Prostate gland (tissue), 2 donors: Measurements from ENCODE around the gene TRPM4. TPM values are rescaled to one million over a fixed set of nuclear protein-coding genes. Genes with fewer than 3 reads are reported as not detected.
"Not testable (repeated sequence)": the region's sequence is repeated elsewhere in the genome, so short reads cannot be mapped to it uniquely, and the experiment has no call there.

Experiments used
- DNase-seq: peaks from one replicate; pipeline ENCODE4 v3.0.0-alpha.2; 2019; ENCODE audit warnings: low spot score
- H3K27ac ChIP-seq, 2 donors: fragments of 200-600 bp; sonication (generic); 2 replicates each; pipeline ENCODE4 v1.5.1; 2017 to 2019
- H3K27me3 ChIP-seq: fragments of 200-600 bp; sonication (generic); replicated peaks from 2 replicates; pipeline ENCODE4 v1.5.1; 2019; ENCODE audit not compliant: insufficient read depth
- H3K36me3 ChIP-seq, 2 donors: fragments of 200-600 bp; sonication (generic); 1 replicate in 1 of 2; 2 replicates in 1 of 2; pipeline versions ENCODE4 v1.5.1 to v1.8.1; 2017 to 2019
- H3K4me1 ChIP-seq: fragments of 200-600 bp; sonication (generic); replicated peaks from 2 replicates; pipeline ENCODE4 v1.5.1; 2019
- H3K4me3 ChIP-seq, 2 donors: fragments of 200-600 bp; sonication (generic); 2 replicates each; pipeline ENCODE4 v1.5.1; 2017 to 2019
- H3K9me3 ChIP-seq: fragments of 200-600 bp; sonication (generic); 2 replicates; pipeline ENCODE4 v1.5.1; 2017
- POLR2A ChIP-seq: fragments of 450-650 bp; IDR thresholded peaks from one replicate; pipeline ENCODE4 v1.6.1; 2016; ENCODE audit warnings: antibody characterized with exemption, mild to moderate bottlenecking
- POLR2AphosphoS5 ChIP-seq: sonication (generic); formaldehyde crosslinking; IDR thresholded peaks from one replicate; pipeline ENCODE4 v1.6.1; 2017; ENCODE audit warnings: antibody characterized with exemption
- WGBS: methylation state at CpG from one replicate; pipeline ENCODE4 v1.1.5; 2018; 5-methylcytosine and 5-hydroxymethylcytosine counted together
- intact Hi-C: fragments of 100-400 bp; cut with DNase I; formaldehyde crosslinking; loops from one replicate; pipeline ENCODE4 v1.14.2; 2022
- total RNA-seq, 2 donors: library from RNA; depleted of rRNA; stranded (reverse); fragments of >200 nt; gene quantifications; one replicate each; pipeline ENCODE4 v1.1.0, GENCODE V29; 2016
- TF ChIP-seq, protein P1 (sequence below), 4 experiments: fragments of 200-600 bp in 2 of 4; fragments of 450-650 bp in 2 of 4; sonication (generic) in 2 of 4; IDR thresholded peaks; 1 replicate in 3 of 4; 2 replicates in 1 of 4; pipeline ENCODE4 v1.5.1; 2016 to 2019; ENCODE audit warnings: antibody characterized with exemption in 4 of 4, mild to moderate bottlenecking in 2 of 4, moderate library complexity in 2 of 4

The TRPM4 gene
- total RNA-seq, 2 donors from 2014 or later = 99.0 to 126 TPM

DNA sequence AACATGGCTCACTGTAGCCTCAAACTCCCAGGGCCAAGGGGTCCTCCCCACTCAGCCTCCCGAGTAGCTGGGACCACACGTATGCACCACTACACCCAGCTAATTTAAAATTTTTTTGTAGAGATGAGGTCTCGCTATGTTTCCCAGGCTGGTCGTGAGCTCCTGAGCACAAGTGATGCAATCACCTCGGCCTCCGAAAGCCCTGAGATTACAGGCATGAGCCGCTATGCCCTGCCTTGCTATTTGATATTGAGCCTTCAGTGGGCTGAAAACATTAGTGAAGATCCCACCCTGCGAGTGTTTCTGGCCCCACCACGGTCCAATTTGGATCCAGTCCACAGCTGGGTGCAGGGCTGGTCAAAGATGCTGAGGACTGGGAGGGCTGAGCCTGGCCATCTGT, 65.9 kb downstream of the TRPM4 start:
- H3K27ac ChIP-seq = no peak overlapping the region
- no peak overlapping the region for H3K4me3 ChIP-seq
- DNase-seq = no peak
- no peaks in the 10 kb centered on the region for H3K9me3 ChIP-seq
- H3K36me3 ChIP-seq = no peaks in the 10 kb centered on the region
- whole genome bisulfite sequencing = 77% methylated on average over 9 of the region's 9 CpGs
- no peaks in the 10 kb centered on the region for H3K27me3 ChIP-seq
- H3K4me1 ChIP-seq = no peaks in the 10 kb centered on the region
- no peak for TF ChIP-seq POLR2A
- TF ChIP-seq POLR2AphosphoS5 = no peak
- TF ChIP-seq, protein P1, sequence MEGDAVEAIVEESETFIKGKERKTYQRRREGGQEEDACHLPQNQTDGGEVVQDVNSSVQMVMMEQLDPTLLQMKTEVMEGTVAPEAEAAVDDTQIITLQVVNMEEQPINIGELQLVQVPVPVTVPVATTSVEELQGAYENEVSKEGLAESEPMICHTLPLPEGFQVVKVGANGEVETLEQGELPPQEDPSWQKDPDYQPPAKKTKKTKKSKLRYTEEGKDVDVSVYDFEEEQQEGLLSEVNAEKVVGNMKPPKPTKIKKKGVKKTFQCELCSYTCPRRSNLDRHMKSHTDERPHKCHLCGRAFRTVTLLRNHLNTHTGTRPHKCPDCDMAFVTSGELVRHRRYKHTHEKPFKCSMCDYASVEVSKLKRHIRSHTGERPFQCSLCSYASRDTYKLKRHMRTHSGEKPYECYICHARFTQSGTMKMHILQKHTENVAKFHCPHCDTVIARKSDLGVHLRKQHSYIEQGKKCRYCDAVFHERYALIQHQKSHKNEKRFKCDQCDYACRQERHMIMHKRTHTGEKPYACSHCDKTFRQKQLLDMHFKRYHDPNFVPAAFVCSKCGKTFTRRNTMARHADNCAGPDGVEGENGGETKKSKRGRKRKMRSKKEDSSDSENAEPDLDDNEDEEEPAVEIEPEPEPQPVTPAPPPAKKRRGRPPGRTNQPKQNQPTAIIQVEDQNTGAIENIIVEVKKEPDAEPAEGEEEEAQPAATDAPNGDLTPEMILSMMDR (IDR thresholded peaks at IDR 0.05) = no peak
- intact Hi-C loops = no loop called here

DNA sequence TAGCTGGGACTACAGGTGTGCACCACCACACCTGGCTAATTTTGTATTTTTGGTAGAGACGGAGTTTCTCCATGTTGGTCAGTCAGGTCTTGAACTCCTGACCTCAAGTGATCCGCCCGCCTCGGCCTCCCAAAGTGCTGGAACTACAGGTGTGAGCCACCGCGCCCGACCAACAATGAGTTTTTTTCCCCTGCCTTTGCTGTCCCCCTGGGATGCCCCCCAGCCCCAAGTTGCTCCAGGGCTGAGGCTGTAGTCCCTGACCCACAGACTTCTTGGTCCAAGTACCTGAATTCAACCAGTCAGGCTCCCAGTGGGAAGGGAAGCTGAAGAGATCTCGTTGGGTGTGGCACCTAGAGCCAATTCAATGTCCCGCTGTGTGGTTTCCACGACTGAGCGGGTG, 66.8 kb downstream of the TRPM4 start:
- H3K4me3 ChIP-seq, H3K36me3 ChIP-seq, H3K9me3 ChIP-seq, DNase-seq, H3K4me1 ChIP-seq, H3K27ac ChIP-seq, H3K27me3 ChIP-seq, intact Hi-C loops: not testable (repeated sequence)
- 85% methylated on average over 11 of the region's 11 CpGs for WGBS

DNA sequence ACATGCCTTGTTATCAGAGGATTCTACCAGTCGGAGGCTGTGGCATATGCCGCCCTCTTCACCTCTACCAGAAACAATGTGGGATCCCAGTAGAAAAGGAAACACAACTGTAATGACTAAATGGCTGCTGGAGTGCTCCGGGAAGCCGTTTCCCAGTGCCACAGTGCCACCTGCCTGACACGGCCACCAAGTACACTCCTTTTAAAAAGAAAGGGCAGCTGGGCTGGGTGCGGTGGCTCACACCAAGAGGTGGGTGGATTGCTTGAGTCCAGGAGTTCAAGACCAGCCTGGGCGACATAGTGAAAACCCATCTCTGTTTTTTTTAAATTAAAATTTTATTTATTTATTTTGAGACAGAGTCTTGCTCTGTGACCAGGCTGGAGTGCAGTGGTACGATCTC, 67.3 kb downstream of the TRPM4 start:
- no peaks in the 10 kb centered on the region for H3K36me3 ChIP-seq
- no peak overlapping the region for H3K4me3 ChIP-seq
- DNase-seq = peak; percentile 36
- 25% methylated on average over 8 of the region's 8 CpGs for WGBS
- TF ChIP-seq, protein P1 (IDR thresholded peaks at IDR 0.05) = peak in 3 of 4 experiments; percentile 27 to 62 (median 51)
- TF ChIP-seq POLR2A = no peak
- peak; percentile 33 for TF ChIP-seq POLR2AphosphoS5
- intact Hi-C loops = loop anchor here (5.0 kb wide), 1 partner anchor 217 kb away; the partner anchor contains the start of gene SLC17A7
- no peaks in the 10 kb centered on the region for H3K9me3 ChIP-seq
- H3K4me1 ChIP-seq = no peaks in the 10 kb centered on the region
- H3K27ac ChIP-seq = no peak overlapping the region
- H3K27me3 ChIP-seq = no peaks in the 10 kb centered on the region

DNA sequence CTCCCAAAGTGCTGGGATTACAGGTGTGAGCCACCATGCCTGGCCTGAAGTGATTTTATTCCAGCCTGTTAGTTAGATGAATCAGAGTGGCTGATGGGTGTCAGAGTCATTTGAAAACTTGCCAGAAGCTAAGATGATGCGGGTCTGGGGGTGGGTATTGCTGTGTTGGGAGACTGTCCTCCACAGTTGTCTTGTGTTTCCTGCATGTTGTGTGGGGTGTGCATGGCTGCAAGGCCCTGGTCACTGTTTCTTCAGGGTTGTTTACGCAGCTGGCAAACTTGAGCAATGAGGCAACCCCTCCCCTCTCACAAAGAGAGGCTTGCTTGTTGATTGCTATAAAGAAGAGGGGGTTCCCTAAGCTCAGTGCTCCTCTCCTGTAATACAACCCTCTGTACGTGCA, 71.8 kb downstream of the TRPM4 start:
- TF ChIP-seq POLR2AphosphoS5 = no peak
- no peak for TF ChIP-seq POLR2A
- TF ChIP-seq, protein P1 (IDR thresholded peaks at IDR 0.05) = no peak
- Histone ChIP-seq H3K36me3 (no peaks in the 10 kb centered on the region), H3K4me1 (no peaks in the 10 kb centered on the region), H3K27ac (no peak overlapping the region), H3K9me3 (no peaks in the 10 kb centered on the region), H3K27me3 (no peaks in the 10 kb centered on the region), H3K4me3 (no peak overlapping the region)
- DNase-seq = no peak
- 94% methylated on average over 3 of the region's 3 CpGs for WGBS
- intact Hi-C loops = loop anchor here (5.0 kb wide), 1 partner anchor 213 kb away; the partner anchor contains the start of gene SLC17A7

DNA sequence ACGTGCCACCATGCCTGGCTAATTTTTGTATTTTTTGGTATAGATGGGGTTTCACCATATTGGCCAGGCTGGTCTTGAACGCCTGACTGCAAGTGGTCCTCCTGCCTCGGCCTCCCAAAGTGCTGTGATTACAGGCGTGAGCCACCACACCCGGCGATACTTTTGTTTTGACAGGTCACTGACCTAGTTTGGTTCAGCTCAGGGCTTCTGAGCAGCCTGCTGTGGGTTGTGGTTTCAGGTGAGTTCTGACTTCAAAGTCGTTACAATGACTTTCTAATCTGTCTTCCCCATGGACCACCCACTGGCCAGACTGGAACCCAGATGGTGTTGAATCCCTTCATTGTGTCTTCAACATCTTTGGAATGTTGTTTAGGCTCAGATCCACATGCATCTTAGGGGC, 73.8 kb downstream of the TRPM4 start:
- H3K27ac ChIP-seq = no peak overlapping the region
- H3K9me3 ChIP-seq = no peaks in the 10 kb centered on the region
- DNase-seq = no peak
- no peaks in the 10 kb centered on the region for H3K36me3 ChIP-seq
- H3K27me3 ChIP-seq = no peaks in the 10 kb centered on the region
- intact Hi-C loops = no loop called here
- TF ChIP-seq POLR2A = no peak
- TF ChIP-seq, protein P1 (IDR thresholded peaks at IDR 0.05) = no peak
- no peak for TF ChIP-seq POLR2AphosphoS5
- no peak overlapping the region for H3K4me3 ChIP-seq
- H3K4me1 ChIP-seq = no peaks in the 10 kb centered on the region
- 93% methylated on average over 7 of the region's 7 CpGs for WGBS
